Large intestine (tissue), 1 donor: Measurements from ENCODE around the gene UBE2J1. TPM values are rescaled to one million over a fixed set of nuclear protein-coding genes. Genes with fewer than 3 reads are reported as not detected.

Source experiments
- polyA plus RNA-seq: library from polyadenylated mRNA; unstranded; fragments of 120-200 nt; gene quantifications from one replicate; pipeline ENCODE4 v1.2.1, GENCODE V29; 2013

UBE2J1 gene
- polyA plus RNA-seq, 1 donor, result 42.7 TPM

Other genes with a start within 250 kb of the UBE2J1 start
- 2.6 TPM for gene SRSF12, start 234.7 kb downstream of the UBE2J1 start, polyA plus RNA-seq
- 28.1 TPM for gene PM20D2, start 206.7 kb downstream of the UBE2J1 start, polyA plus RNA-seq
- gene GABRR1, start 135.4 kb downstream of the UBE2J1 start, polyA plus RNA-seq, result 0.06 TPM
- 0.55 TPM for gene GABRR2, start 37.4 kb downstream of the UBE2J1 start, polyA plus RNA-seq
- 60.9 TPM for gene RRAGD, start 59.6 kb upstream of the UBE2J1 start, polyA plus RNA-seq
- 9.8 TPM for gene ANKRD6, start 80.4 kb upstream of the UBE2J1 start, polyA plus RNA-seq